Measurements from ENCODE around the gene TYW3.

GRCh38 chr1:74785944-74786343, 53.0 kb downstream of the TYW3 start:
- no peak for TF ChIP-seq CTCF (conservative IDR thresholded peaks at IDR 0.05; ENCODE audit: low read depth, low read length)
- TF ChIP-seq MXI1 (IDR thresholded peaks at IDR 0.05; ENCODE audit: borderline replicate concordance, low read depth, low read length): no peak
- no peak for TF ChIP-seq CEBPB (IDR thresholded peaks at IDR 0.05; ENCODE audit: low read depth, low read length)
- no peak for TF ChIP-seq POLR2A (IDR thresholded peaks at IDR 0.05; ENCODE audit: low read depth, low read length)
- no peak for TF ChIP-seq RAD21 (IDR thresholded peaks at IDR 0.05; ENCODE audit: low read length)
- TF ChIP-seq CHD1 (IDR thresholded peaks at IDR 0.05; ENCODE audit: low read depth, low read length): no peak
- TF ChIP-seq RCOR1 (IDR thresholded peaks at IDR 0.05; ENCODE audit: insufficient replicate concordance, low read length): no peak
- no peak for TF ChIP-seq NFE2L2 (IDR thresholded peaks at IDR 0.05; ENCODE audit: low read depth, low read length)
- peak; percentile 50; the same call in 1 of the 2 replicates for TF ChIP-seq MAFK (IDR thresholded peaks at IDR 0.05; ENCODE audit: low read depth, low read length)
- no peak for TF ChIP-seq MAZ (IDR thresholded peaks at IDR 0.05; ENCODE audit: borderline replicate concordance, low read depth, low read length)
- no peak for TF ChIP-seq SMC3 (IDR thresholded peaks at IDR 0.05; ENCODE audit: low read depth, low read length)
- TF ChIP-seq RFX5 (IDR thresholded peaks at IDR 0.05; ENCODE audit: low read depth, low read length): no peak

Measured in IMR-90 (cell line).